ENCODE measurements around the gene ATAD3B. TPM values are rescaled to one million over a fixed set of nuclear protein-coding genes. Genes with fewer than 3 reads are reported as not detected.
"Not testable (repeated sequence)": the region's sequence is repeated elsewhere in the genome, so short reads cannot be mapped to it uniquely, and the experiment has no call there.

The ATAD3B gene
- total RNA-seq, 2 donors from 2014 or later = 2.7 to 5.7 TPM

- Histone ChIP-seq H3K4me3 (no peak overlapping the region), H3K36me3 (peaks cover 39% of the 10 kb centered on the region), H3K27ac (no peak overlapping the region), H3K9me3 (no peaks in the 10 kb centered on the region), H3K4me1 (no peaks in the 10 kb centered on the region), H3K27me3 (no peaks in the 10 kb centered on the region)
- no peak for TF ChIP-seq CTCF (IDR thresholded peaks at IDR 0.05)
- DNase-seq (ENCODE audit: low spot score) = no peak
These were observed 49.8 kb downstream of the ATAD3B start for GRCh38 chr1:1521331-1521730.

GRCh38 chr1:1522536-1522935 is 51.0 kb downstream of the ATAD3B start:
- H3K27me3 ChIP-seq; H3K9me3 ChIP-seq; H3K4me1 ChIP-seq; DNase-seq (ENCODE audit: low spot score); H3K27ac ChIP-seq; H3K4me3 ChIP-seq: not testable (repeated sequence)
- peaks cover 40% of the 10 kb centered on the region for H3K36me3 ChIP-seq

GRCh38 chr1:1523226-1523625 is 51.7 kb downstream of the ATAD3B start:
- not testable (repeated sequence) for H3K4me3 ChIP-seq; DNase-seq (ENCODE audit: low spot score); H3K27ac ChIP-seq; H3K9me3 ChIP-seq; H3K27me3 ChIP-seq; H3K4me1 ChIP-seq
- H3K36me3 ChIP-seq = peaks cover 40% of the 10 kb centered on the region

GRCh38 chr1:1523651-1524050 is 52.1 kb downstream of the ATAD3B start:
- not testable (repeated sequence) for DNase-seq (ENCODE audit: low spot score); H3K4me3 ChIP-seq; H3K9me3 ChIP-seq; H3K27me3 ChIP-seq; H3K27ac ChIP-seq; H3K4me1 ChIP-seq
- peaks cover 40% of the 10 kb centered on the region for H3K36me3 ChIP-seq

- H3K27me3 ChIP-seq; H3K4me3 ChIP-seq; H3K27ac ChIP-seq; H3K9me3 ChIP-seq; H3K4me1 ChIP-seq; DNase-seq (ENCODE audit: low spot score): not testable (repeated sequence)
- H3K36me3 ChIP-seq = peaks cover 40% of the 10 kb centered on the region
These were observed 53.3 kb downstream of the ATAD3B start for GRCh38 chr1:1524750-1525383.

- H3K4me1 ChIP-seq = not testable (repeated sequence)
These were observed 54.9 kb downstream of the ATAD3B start for GRCh38 chr1:1526476-1526875.

GRCh38 chr1:1527092-1527816 is 55.7 kb downstream of the ATAD3B start:
- Histone ChIP-seq H3K4me1 (no peaks in the 10 kb centered on the region), H3K9me3 (peaks cover 0 to 10% of the 10 kb centered on the region in 2 donors), H3K27me3 (no peaks in the 10 kb centered on the region), H3K27ac (no peak overlapping the region), H3K36me3 (peaks cover 29% of the 10 kb centered on the region), H3K4me3 (no peak overlapping the region)
- DNase-seq (ENCODE audit: low spot score) = no peak
- TF ChIP-seq CTCF (IDR thresholded peaks at IDR 0.05) = no peak

More at GRCh38 chr1:1526476-1526875, 54.9 kb downstream of the ATAD3B start:
- H3K36me3 ChIP-seq = peaks cover 29% of the 10 kb centered on the region
- not testable (repeated sequence) for H3K27ac ChIP-seq; H3K27me3 ChIP-seq; H3K9me3 ChIP-seq; H3K4me3 ChIP-seq; DNase-seq (ENCODE audit: low spot score)

- H3K9me3 ChIP-seq = peaks cover 0 to 10% of the 10 kb centered on the region in 2 donors
- no peak for TF ChIP-seq CTCF (IDR thresholded peaks at IDR 0.05)
- H3K4me1 ChIP-seq = no peaks in the 10 kb centered on the region
- no peak for DNase-seq (ENCODE audit: low spot score)
- no peak overlapping the region for H3K4me3 ChIP-seq
- no peaks in the 10 kb centered on the region for H3K27me3 ChIP-seq
- no peak overlapping the region for H3K27ac ChIP-seq
- peaks cover 24% of the 10 kb centered on the region for H3K36me3 ChIP-seq
These were observed 57.0 kb downstream of the ATAD3B start for GRCh38 chr1:1528301-1529267.

Measured in right atrium auricular region (tissue), 2 donors.